ENCODE data around the gene PTGS2. TPM values are rescaled to one million over a fixed set of nuclear protein-coding genes. Genes with fewer than 3 reads are reported as not detected.

The PTGS2 gene
- 18.4 to 20.2 TPM (median 19.1 TPM) in 3 replicates for total RNA-seq

DNA sequence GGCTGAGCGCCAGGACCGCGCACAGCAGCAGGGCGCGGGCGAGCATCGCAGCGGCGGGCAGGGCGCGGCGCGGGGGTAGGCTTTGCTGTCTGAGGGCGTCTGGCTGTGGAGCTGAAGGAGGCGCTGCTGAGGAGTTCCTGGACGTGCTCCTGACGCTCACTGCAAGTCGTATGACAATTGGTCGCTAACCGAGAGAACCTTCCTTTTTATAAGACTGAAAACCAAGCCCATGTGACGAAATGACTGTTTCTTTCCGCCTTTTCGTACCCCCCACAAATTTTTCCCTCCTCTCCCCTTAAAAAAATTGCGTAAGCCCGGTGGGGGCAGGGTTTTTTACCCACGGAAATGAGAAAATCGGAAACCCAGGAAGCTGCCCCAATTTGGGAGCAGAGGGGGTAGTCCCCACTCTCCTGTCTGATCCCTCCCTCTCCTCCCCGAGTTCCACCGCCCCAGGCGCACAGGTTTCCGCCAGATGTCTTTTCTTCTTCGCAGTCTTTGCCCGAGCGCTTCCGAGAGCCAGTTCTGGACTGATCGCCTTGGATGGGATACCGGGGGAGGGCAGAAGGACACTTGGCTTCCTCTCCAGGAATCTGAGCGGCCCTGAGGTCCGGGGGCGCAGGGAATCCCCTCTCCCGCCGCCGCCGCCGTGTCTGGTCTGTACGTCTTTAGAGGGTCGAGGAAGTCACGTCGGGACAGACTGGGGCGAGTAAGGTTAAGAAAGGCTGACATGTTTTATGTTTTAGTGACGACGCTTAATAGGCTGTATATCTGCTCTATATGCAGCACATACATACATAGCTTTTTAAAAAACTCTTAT lies at the start of gene PTGS2:
TSS of gene PTGS2 (minus strand) at position 179 of the 817 bp plus-strand sequence. CDS start at position 46, 133 bp downstream.
- peaks cover 6% of the 10 kb centered on the region for H3K9me3 Mint-ChIP-seq
- H3K27ac Mint-ChIP-seq, result peak within 1 kb of the TSS; percentile 97
- peak within 1 kb of the TSS; percentile 93 for H3K4me3 Mint-ChIP-seq
- TF ChIP-seq CTCF (IDR thresholded peaks at IDR 0.05; ENCODE audit: unreplicated experiment), result peak; percentile 20
- H3K27me3 Mint-ChIP-seq (ENCODE audit: low read depth), result no peaks in the 10 kb centered on the region
- H3K4me1 Mint-ChIP-seq, result peaks cover 23% of the 10 kb centered on the region
- peak; percentile 49 to 78 for DNase-seq (ENCODE audit: low spot score in 2 of 2, unreplicated experiment in 2 of 2)
- H3K36me3 Mint-ChIP-seq, result peaks cover 4% of the 10 kb centered on the region

DNA sequence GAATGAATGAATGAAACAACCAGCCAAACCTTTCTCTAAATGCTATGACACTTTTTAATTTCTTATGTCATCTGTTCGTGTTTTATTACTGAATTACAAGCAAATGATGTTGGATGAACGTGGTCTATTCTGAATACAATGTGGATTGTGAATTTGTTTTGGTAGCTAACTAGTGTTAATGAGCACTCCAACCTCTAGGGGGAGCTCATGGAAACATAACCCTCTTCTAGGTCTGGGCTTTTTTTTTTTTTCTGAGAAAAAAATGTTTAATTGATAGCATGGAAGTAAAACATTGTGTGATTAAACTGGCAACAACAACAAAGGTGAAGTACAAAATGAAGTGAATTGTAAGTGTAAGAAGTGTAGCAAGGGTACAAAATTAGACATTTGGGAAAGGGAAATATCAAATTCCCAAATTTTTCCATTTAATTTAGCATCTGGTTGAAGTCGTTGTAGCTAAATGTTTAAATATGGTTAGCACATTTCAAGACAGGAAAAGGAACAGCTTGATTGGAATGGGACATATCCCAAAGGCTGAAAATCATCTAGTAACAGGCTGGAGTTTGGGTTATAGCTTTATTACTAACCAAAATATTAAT lies 42.6 kb upstream of the PTGS2 start:
- no peaks in the 10 kb centered on the region for H3K4me1 Mint-ChIP-seq
- no peaks in the 10 kb centered on the region for H3K36me3 Mint-ChIP-seq
- no peak overlapping the region for H3K27ac Mint-ChIP-seq
- no peak for DNase-seq (ENCODE audit: low spot score in 2 of 2, unreplicated experiment in 2 of 2)
- peak; percentile 47 for TF ChIP-seq CTCF (IDR thresholded peaks at IDR 0.05; ENCODE audit: unreplicated experiment)
- no peaks in the 10 kb centered on the region for H3K27me3 Mint-ChIP-seq (ENCODE audit: low read depth)
- peaks cover 33% of the 10 kb centered on the region for H3K9me3 Mint-ChIP-seq
- H3K4me3 Mint-ChIP-seq, result no peak overlapping the region

GRCh38 chr1:186717286-186717685 lies 37.1 kb upstream of the PTGS2 start:
- H3K27ac Mint-ChIP-seq, result peak overlapping the region; percentile 13
- TF ChIP-seq CTCF (IDR thresholded peaks at IDR 0.05; ENCODE audit: unreplicated experiment), result no peak
- no peaks in the 10 kb centered on the region for H3K4me1 Mint-ChIP-seq
- no peaks in the 10 kb centered on the region for H3K27me3 Mint-ChIP-seq (ENCODE audit: low read depth)
- no peak overlapping the region for H3K4me3 Mint-ChIP-seq
- no peaks in the 10 kb centered on the region for H3K36me3 Mint-ChIP-seq
- no peaks in the 10 kb centered on the region for H3K9me3 Mint-ChIP-seq
- no peak for DNase-seq (ENCODE audit: low spot score in 2 of 2, unreplicated experiment in 2 of 2)

- Mint-ChIP-seq H3K9me3 (no peaks in the 10 kb centered on the region), H3K36me3 (no peaks in the 10 kb centered on the region), H3K27me3 (ENCODE audit: low read depth) (no peaks in the 10 kb centered on the region), H3K4me3 (no peak overlapping the region), H3K4me1 (no peaks in the 10 kb centered on the region), H3K27ac (no peak overlapping the region)
- no peak for TF ChIP-seq CTCF (IDR thresholded peaks at IDR 0.05; ENCODE audit: unreplicated experiment)
- no peak for DNase-seq (ENCODE audit: low spot score in 2 of 2, unreplicated experiment in 2 of 2)
Observed at GRCh38 chr1:186715887-186716809, 35.9 kb upstream of the PTGS2 start.

DNA sequence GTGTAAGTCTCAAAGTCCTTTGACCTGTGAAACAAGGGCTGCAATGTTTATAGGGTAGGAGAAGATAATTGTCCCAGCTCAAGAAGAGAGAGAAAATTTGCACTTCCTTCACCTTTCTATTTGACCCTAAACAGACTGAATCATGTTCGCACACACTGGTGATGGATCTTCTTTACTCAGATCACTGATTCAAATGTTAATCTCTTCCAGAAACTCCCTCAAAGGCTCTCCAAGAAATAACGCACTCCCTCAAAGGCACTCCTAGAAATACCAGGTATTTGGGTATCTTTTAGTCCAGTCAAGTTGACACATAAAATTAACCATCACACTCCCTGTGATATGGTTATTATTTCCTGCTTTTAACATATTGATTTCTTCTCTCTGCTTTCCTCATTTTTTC lies 30.5 kb upstream of the PTGS2 start:
- H3K36me3 Mint-ChIP-seq, result no peaks in the 10 kb centered on the region
- no peak for DNase-seq (ENCODE audit: low spot score in 2 of 2, unreplicated experiment in 2 of 2)
- H3K27ac Mint-ChIP-seq, result no peak overlapping the region
- H3K4me3 Mint-ChIP-seq, result no peak overlapping the region
- TF ChIP-seq CTCF (IDR thresholded peaks at IDR 0.05; ENCODE audit: unreplicated experiment), result no peak
- no peaks in the 10 kb centered on the region for H3K9me3 Mint-ChIP-seq
- H3K27me3 Mint-ChIP-seq (ENCODE audit: low read depth), result no peaks in the 10 kb centered on the region
- H3K4me1 Mint-ChIP-seq, result peaks cover 4% of the 10 kb centered on the region

Data from mesothelial cell of epicardium (in vitro differentiated cells).